C4-2B (cell line): ENCODE measurements around the gene DAW1.
"Not testable (repeated sequence)": the region's sequence is repeated elsewhere in the genome, so short reads cannot be mapped to it uniquely, and the experiment has no call there.

Source experiments
- CTCF ChIP-seq: fragments of 450-650 bp; conservative IDR thresholded peaks from 2 replicates; pipeline ENCODE4 v1.5.1; 2017; ENCODE audit warnings: mild to moderate bottlenecking
- ZFX ChIP-seq: fragments of 450-650 bp; IDR thresholded peaks from 2 replicates; pipeline ENCODE4 v1.6.1; 2017

GRCh38 chr2:227839339-227840129, 31.9 kb upstream of the DAW1 start:
- not testable (repeated sequence) for TF ChIP-seq CTCF, ZFX
